Stomach (tissue), 9 donors: Measurements from ENCODE around the gene FBXL16. TPM values are rescaled to one million over a fixed set of nuclear protein-coding genes. Genes with fewer than 3 reads are reported as not detected.
"Not testable (repeated sequence)": the region's sequence is repeated elsewhere in the genome, so short reads cannot be mapped to it uniquely, and the experiment has no call there.

Experiments used
- DNase-seq, 2 donors: peaks; one replicate each; pipeline versions ENCODE4 v3.0.0 to v3.0.0-alpha.2; 2013 to 2019
- H3K27ac ChIP-seq, 5 donors: fragments of 200-600 bp in 4 of 5; sonication (generic) in 4 of 5; one replicate each; pipeline ENCODE4 v1.5.1; 2013 to 2019; ENCODE audit warnings: mild to moderate bottlenecking in 1 of 5, moderate library complexity in 1 of 5
- H3K27me3 ChIP-seq, 3 donors: fragments of 200-600 bp; sonication (generic); one replicate each; pipeline ENCODE4 v1.5.1; 2017 to 2019; ENCODE audit warnings: mixed run types in 1 of 3
- H3K36me3 ChIP-seq, 4 donors: fragments of 200-600 bp; sonication (generic); 1 replicate in 3 of 4; 2 replicates in 1 of 4; pipeline ENCODE4 v1.5.1; 2016 to 2019
- H3K4me1 ChIP-seq, 4 donors: fragments of 200-600 bp; sonication (generic); one replicate each; pipeline ENCODE4 v1.5.1; 2016 to 2019
- H3K4me3 ChIP-seq, 4 donors: fragments of 200-600 bp; sonication (generic) in 3 of 4; one replicate each; pipeline ENCODE4 v1.5.1; 2016 to 2019; ENCODE audit warnings: mild to moderate bottlenecking in 1 of 4
- H3K9me3 ChIP-seq, 4 donors: fragments of 200-600 bp; sonication (generic); one replicate each; pipeline ENCODE4 v1.5.1; 2016 to 2019
- EP300 ChIP-seq: sonication (generic); formaldehyde crosslinking; IDR thresholded peaks from one replicate; pipeline ENCODE4 v1.6.1; 2017; ENCODE audit warnings: antibody characterized with exemption
- POLR2A ChIP-seq, 4 donors: fragments of 450-650 bp; IDR thresholded peaks; one replicate each; pipeline ENCODE4 v1.6.1; 2016; ENCODE audit warnings: antibody characterized with exemption in 4 of 4, control low read depth in 2 of 4, mild to moderate bottlenecking in 1 of 4, moderate library complexity in 1 of 4
- POLR2AphosphoS5 ChIP-seq, 3 donors: sonication (generic); formaldehyde crosslinking; IDR thresholded peaks; one replicate each; pipeline ENCODE4 v1.6.1; 2016; ENCODE audit warnings: antibody characterized with exemption in 3 of 3
- WGBS, 5 donors: extraction: QIAGEN DNeasy Blood & Tissue Kit in 3 of 5; methylation state at CpG; one replicate each; pipeline versions ENCODE4 v1.1.5 to v1.1.7; 2013 to 2018; 5-methylcytosine and 5-hydroxymethylcytosine counted together
- intact Hi-C: fragments of 100-400 bp; cut with DNase I; formaldehyde crosslinking; loops from one replicate; pipeline ENCODE4 v1.15.1; 2023; ENCODE audit warnings: low total_unique reads
- polyA plus RNA-seq, 3 donors: library from polyadenylated mRNA; stranded (reverse); fragments of 200-250 nt; gene quantifications; one replicate each; pipeline ENCODE4 v1.2.3, GENCODE V29; 2013
- total RNA-seq, 5 donors: library from RNA; depleted of rRNA; stranded (reverse); fragments of >200 nt; gene quantifications; one replicate each; pipeline versions ENCODE4 v1.1.0 to v1.2.3, GENCODE V29; 2014 to 2016
- TF ChIP-seq, protein P1 (sequence below), 7 experiments: fragments of 450-650 bp in 4 of 7; fragments of 200-600 bp in 3 of 7; sonication (generic) in 3 of 7; IDR thresholded peaks; one replicate each; pipeline ENCODE4 v1.5.1; 2016 to 2019; ENCODE audit warnings: antibody characterized with exemption in 7 of 7, control low read depth in 2 of 7, mild to moderate bottlenecking in 1 of 7
- donor health status: healthy with polysubstance abuse.
- donor health status: Bipolar disorder and iron deficiency.
- donor health status: healthy.

FBXL16 gene
- total and polyA plus RNA-seq, 8 donors, result 0.37 to 3.6 (median 0.72) TPM; not detected in 3

DNA sequence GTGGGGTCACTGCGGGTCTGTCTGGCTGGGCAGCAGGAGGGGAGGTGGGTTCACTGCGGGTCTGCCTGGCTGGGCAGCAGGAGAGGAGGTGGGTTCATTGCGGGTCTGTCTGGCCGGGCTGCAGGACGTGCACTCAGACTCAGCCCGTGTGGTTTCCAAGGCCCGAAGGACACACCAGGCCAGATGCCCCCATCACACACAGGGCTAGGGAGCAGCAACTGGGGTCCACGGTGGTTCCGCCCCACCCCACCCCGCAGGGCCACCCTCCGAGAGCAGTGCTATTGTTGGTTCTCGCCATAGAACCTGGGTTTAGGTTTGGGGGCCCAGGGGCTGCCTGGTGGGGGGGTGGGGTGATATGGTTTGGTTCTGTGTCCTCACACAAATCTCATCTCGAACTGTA is 41.0 kb upstream of the FBXL16 start:
- H3K27ac ChIP-seq, result no peak overlapping the region
- H3K36me3 ChIP-seq, result no peaks in the 10 kb centered on the region
- peaks cover 0 to 7% (median under 1%) of the 10 kb centered on the region in 4 donors for H3K4me1 ChIP-seq
- no peaks in the 10 kb centered on the region for H3K9me3 ChIP-seq
- intact Hi-C loops, result no loop called here
- no peak overlapping the region for H3K4me3 ChIP-seq
- H3K27me3 ChIP-seq, result peaks cover 0 to 40% (median 0%) of the 10 kb centered on the region in 3 donors
- no peak for DNase-seq
- TF ChIP-seq POLR2AphosphoS5 (IDR thresholded peaks at IDR 0.05) (no peak), POLR2A (IDR thresholded peaks at IDR 0.05) (no peak), EP300 (no peak)
- TF ChIP-seq, protein P1, sequence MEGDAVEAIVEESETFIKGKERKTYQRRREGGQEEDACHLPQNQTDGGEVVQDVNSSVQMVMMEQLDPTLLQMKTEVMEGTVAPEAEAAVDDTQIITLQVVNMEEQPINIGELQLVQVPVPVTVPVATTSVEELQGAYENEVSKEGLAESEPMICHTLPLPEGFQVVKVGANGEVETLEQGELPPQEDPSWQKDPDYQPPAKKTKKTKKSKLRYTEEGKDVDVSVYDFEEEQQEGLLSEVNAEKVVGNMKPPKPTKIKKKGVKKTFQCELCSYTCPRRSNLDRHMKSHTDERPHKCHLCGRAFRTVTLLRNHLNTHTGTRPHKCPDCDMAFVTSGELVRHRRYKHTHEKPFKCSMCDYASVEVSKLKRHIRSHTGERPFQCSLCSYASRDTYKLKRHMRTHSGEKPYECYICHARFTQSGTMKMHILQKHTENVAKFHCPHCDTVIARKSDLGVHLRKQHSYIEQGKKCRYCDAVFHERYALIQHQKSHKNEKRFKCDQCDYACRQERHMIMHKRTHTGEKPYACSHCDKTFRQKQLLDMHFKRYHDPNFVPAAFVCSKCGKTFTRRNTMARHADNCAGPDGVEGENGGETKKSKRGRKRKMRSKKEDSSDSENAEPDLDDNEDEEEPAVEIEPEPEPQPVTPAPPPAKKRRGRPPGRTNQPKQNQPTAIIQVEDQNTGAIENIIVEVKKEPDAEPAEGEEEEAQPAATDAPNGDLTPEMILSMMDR (IDR thresholded peaks at IDR 0.05), result no peak
- 78 to 88% (median 82%) methylated on average over 6 to 13 of the region's 13 CpGs for WGBS, 5 donors

GRCh38 chr16:745739-746138 is 40.1 kb upstream of the FBXL16 start:
- H3K9me3 ChIP-seq, result no peaks in the 10 kb centered on the region
- H3K27me3 ChIP-seq, result peaks cover 0 to 34% (median 0%) of the 10 kb centered on the region in 3 donors
- intact Hi-C loops, result no loop called here
- peak; percentile 44 to 77 for DNase-seq
- no peak overlapping the region for H3K27ac ChIP-seq
- H3K36me3 ChIP-seq, result no peaks in the 10 kb centered on the region
- WGBS, 5 donors, result 0 to 12% (median 4%) methylated on average over 2 to 14 of the region's 14 CpGs
- TF ChIP-seq, protein P1 (IDR thresholded peaks at IDR 0.05), result peak in 1 of 7 experiments; percentile 42
- TF ChIP-seq POLR2A (IDR thresholded peaks at IDR 0.05) (no peak), POLR2AphosphoS5 (IDR thresholded peaks at IDR 0.05) (no peak), EP300 (no peak)
- H3K4me1 ChIP-seq, result peaks cover 0 to 8% (median 7%) of the 10 kb centered on the region in 4 donors
- H3K4me3 ChIP-seq, result no peak overlapping the region

- WGBS, 5 donors, result 75 to 82% (median 79%) methylated on average over 12 to 21 of the region's 21 CpGs
- Histone ChIP-seq H3K4me3 (no peak overlapping the region), H3K9me3 (no peaks in the 10 kb centered on the region), H3K36me3 (peaks cover 0 to 6% (median 1%) of the 10 kb centered on the region in 4 donors), H3K27me3 (peaks cover 0 to 33% (median 0%) of the 10 kb centered on the region in 3 donors), H3K27ac (no peak overlapping the region), H3K4me1 (peaks cover 10 to 23% (median 20%) of the 10 kb centered on the region in 4 donors)
- no peak for DNase-seq
- intact Hi-C loops, result no loop called here
- TF ChIP-seq POLR2AphosphoS5 (IDR thresholded peaks at IDR 0.05) (no peak), EP300 (no peak), POLR2A (IDR thresholded peaks at IDR 0.05) (no peak)
- TF ChIP-seq, protein P1 (IDR thresholded peaks at IDR 0.05), result no peak
These were observed 38.3 kb upstream of the FBXL16 start for GRCh38 chr16:743794-744500.

GRCh38 chr16:742894-743293 is 37.3 kb upstream of the FBXL16 start:
- Histone ChIP-seq H3K36me3 (peaks cover 2 to 15% (median 10%) of the 10 kb centered on the region in 4 donors), H3K4me1 (peaks cover 10 to 24% (median 20%) of the 10 kb centered on the region in 4 donors), H3K27me3 (peaks cover 0 to 33% (median 0%) of the 10 kb centered on the region in 3 donors)
- DNase-seq, H3K27ac ChIP-seq, H3K9me3 ChIP-seq, intact Hi-C loops, H3K4me3 ChIP-seq: not testable (repeated sequence)
- WGBS, 5 donors, result 80 to 88% (median 85%) methylated on average over 14 of the region's 14 CpGs
